IPS-18a (cell line): ENCODE measurements around the gene HIBCH.

Experiments used
- H3K27ac ChIP-seq: one replicate; pipeline ENCODE4 v1.5.1; 2013; ENCODE audit warnings: low read length
- H3K27me3 ChIP-seq: one replicate; pipeline ENCODE4 v1.6.1; 2013; ENCODE audit warnings: mild to moderate bottlenecking, low read length; ENCODE audit not compliant: control insufficient read depth, insufficient read depth
- H3K36me3 ChIP-seq: one replicate; pipeline ENCODE4 v1.6.1; 2013; ENCODE audit warnings: low read depth, low read length; ENCODE audit not compliant: control insufficient read depth
- H3K4me1 ChIP-seq: one replicate; pipeline ENCODE4 v1.6.1; 2013; ENCODE audit warnings: low read depth, low read length; ENCODE audit not compliant: control insufficient read depth
- H3K4me3 ChIP-seq: one replicate; pipeline ENCODE4 v1.5.1; 2013; ENCODE audit warnings: low read length
- H3K9ac ChIP-seq: one replicate; pipeline ENCODE4 v1.6.1; 2013; ENCODE audit warnings: mild to moderate bottlenecking, low read length, moderate library complexity
- H3K9me3 ChIP-seq: one replicate; pipeline ENCODE4 v1.6.1; 2013; ENCODE audit warnings: low read depth, low read length; ENCODE audit not compliant: control insufficient read depth

Gene HIBCH

GRCh38 chr2:190180313-190181122 is 139.1 kb downstream of the HIBCH start:
- Histone ChIP-seq H3K9me3 (no peaks in the 10 kb centered on the region), H3K9ac (peak overlapping the region; percentile 28), H3K4me1 (peaks cover 10% of the 10 kb centered on the region), H3K27ac (no peak overlapping the region), H3K36me3 (no peaks in the 10 kb centered on the region), H3K27me3 (peaks cover 24% of the 10 kb centered on the region), H3K4me3 (peak overlapping the region; percentile 67)

- no peaks in the 10 kb centered on the region for H3K9me3 ChIP-seq
- no peaks in the 10 kb centered on the region for H3K36me3 ChIP-seq
- peaks cover 24% of the 10 kb centered on the region for H3K27me3 ChIP-seq
- H3K27ac ChIP-seq = no peak overlapping the region
- peak overlapping the region; percentile 15 for H3K9ac ChIP-seq
- peaks cover 10% of the 10 kb centered on the region for H3K4me1 ChIP-seq
- peak overlapping the region; percentile 67 for H3K4me3 ChIP-seq
Measured at GRCh38 chr2:190179754-190180312, 139.8 kb downstream of the HIBCH start.

- Histone ChIP-seq H3K9me3 (no peaks in the 10 kb centered on the region), H3K4me1 (peaks cover 10% of the 10 kb centered on the region), H3K36me3 (no peaks in the 10 kb centered on the region)
Measured at GRCh38 chr2:190178066-190178722, 141.4 kb downstream of the HIBCH start.

GRCh38 chr2:190177249-190178040 is 142.2 kb downstream of the HIBCH start:
- Histone ChIP-seq H3K9ac (no peak overlapping the region), H3K36me3 (no peaks in the 10 kb centered on the region), H3K27me3 (peaks cover 24% of the 10 kb centered on the region), H3K4me1 (peaks cover 10% of the 10 kb centered on the region), H3K27ac (no peak overlapping the region), H3K9me3 (no peaks in the 10 kb centered on the region), H3K4me3 (no peak overlapping the region)

More at GRCh38 chr2:190178066-190178722, 141.4 kb downstream of the HIBCH start:
- peaks cover 24% of the 10 kb centered on the region for H3K27me3 ChIP-seq
- no peak overlapping the region for H3K27ac ChIP-seq
- no peak overlapping the region for H3K4me3 ChIP-seq
- H3K9ac ChIP-seq = no peak overlapping the region

GRCh38 chr2:190173392-190173791 is 146.2 kb downstream of the HIBCH start:
- Histone ChIP-seq H3K9me3 (no peaks in the 10 kb centered on the region), H3K9ac (no peak overlapping the region), H3K36me3 (no peaks in the 10 kb centered on the region), H3K4me3 (no peak overlapping the region), H3K27me3 (no peaks in the 10 kb centered on the region), H3K4me1 (no peaks in the 10 kb centered on the region), H3K27ac (no peak overlapping the region)

- no peaks in the 10 kb centered on the region for H3K9me3 ChIP-seq
- H3K36me3 ChIP-seq = no peaks in the 10 kb centered on the region
Measured at GRCh38 chr2:190170673-190171072, 149.0 kb downstream of the HIBCH start.

GRCh38 chr2:190169221-190170072 is 150.2 kb downstream of the HIBCH start:
- Histone ChIP-seq H3K36me3 (no peaks in the 10 kb centered on the region), H3K27ac (no peak overlapping the region), H3K9me3 (no peaks in the 10 kb centered on the region), H3K4me3 (no peak overlapping the region), H3K4me1 (no peaks in the 10 kb centered on the region), H3K9ac (no peak overlapping the region), H3K27me3 (no peaks in the 10 kb centered on the region)

More at GRCh38 chr2:190170673-190171072, 149.0 kb downstream of the HIBCH start:
- Histone ChIP-seq H3K4me1 (no peaks in the 10 kb centered on the region), H3K9ac (no peak overlapping the region), H3K27me3 (no peaks in the 10 kb centered on the region), H3K27ac (no peak overlapping the region), H3K4me3 (no peak overlapping the region)

- Histone ChIP-seq H3K4me1 (no peaks in the 10 kb centered on the region), H3K4me3 (no peak overlapping the region), H3K27me3 (no peaks in the 10 kb centered on the region), H3K9ac (no peak overlapping the region), H3K27ac (no peak overlapping the region), H3K36me3 (no peaks in the 10 kb centered on the region), H3K9me3 (no peaks in the 10 kb centered on the region)
Measured at GRCh38 chr2:190167702-190168101, 151.9 kb downstream of the HIBCH start.

GRCh38 chr2:190165491-190165890 is 154.1 kb downstream of the HIBCH start:
- Histone ChIP-seq H3K9ac (no peak overlapping the region), H3K4me3 (no peak overlapping the region), H3K36me3 (no peaks in the 10 kb centered on the region), H3K27me3 (no peaks in the 10 kb centered on the region), H3K27ac (no peak overlapping the region), H3K9me3 (no peaks in the 10 kb centered on the region), H3K4me1 (no peaks in the 10 kb centered on the region)

- peaks cover 7% of the 10 kb centered on the region for H3K4me1 ChIP-seq
- H3K36me3 ChIP-seq = no peaks in the 10 kb centered on the region
- H3K9ac ChIP-seq = no peak overlapping the region
- no peaks in the 10 kb centered on the region for H3K27me3 ChIP-seq
- no peaks in the 10 kb centered on the region for H3K9me3 ChIP-seq
- H3K4me3 ChIP-seq = no peak overlapping the region
- no peak overlapping the region for H3K27ac ChIP-seq
Measured at GRCh38 chr2:190162851-190163250, 156.8 kb downstream of the HIBCH start.
